GM10266 (cell line): ENCODE results near the gene MYH10.

ENCODE experiments used
- DNase-seq: peaks from one replicate; pipeline ENCODE4 v3.0.0; 2012; ENCODE audit errors: extremely low spot score
- TF ChIP-seq, protein P1 (sequence below): IDR thresholded peaks from 2 replicates; pipeline ENCODE4 v1.5.1; 2012; ENCODE audit warnings: mild to moderate bottlenecking, low read depth; ENCODE audit not compliant: control insufficient read depth, insufficient read depth; ENCODE audit errors: missing control alignments

The MYH10 gene

DNA sequence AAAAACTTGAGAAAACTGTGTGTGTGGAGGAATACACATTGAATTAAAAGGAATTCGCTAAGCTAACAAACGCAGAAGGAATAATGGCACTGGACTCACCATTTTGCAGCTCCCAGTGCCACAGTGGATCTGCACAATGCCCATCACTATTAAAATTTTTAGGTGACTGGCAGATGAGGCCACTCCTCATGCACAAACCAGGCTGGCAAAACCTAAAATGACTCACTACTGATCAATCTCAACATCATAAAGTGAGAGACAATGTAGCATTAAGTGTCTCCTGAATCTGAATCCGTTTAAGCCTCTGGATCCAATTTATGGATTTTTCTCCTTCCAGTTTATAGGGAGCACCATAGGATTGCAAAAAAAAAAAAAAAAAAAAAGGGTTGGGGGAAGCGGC is 20.6 kb downstream of the MYH10 start:
- DNase-seq = no peak
- TF ChIP-seq, protein P1, sequence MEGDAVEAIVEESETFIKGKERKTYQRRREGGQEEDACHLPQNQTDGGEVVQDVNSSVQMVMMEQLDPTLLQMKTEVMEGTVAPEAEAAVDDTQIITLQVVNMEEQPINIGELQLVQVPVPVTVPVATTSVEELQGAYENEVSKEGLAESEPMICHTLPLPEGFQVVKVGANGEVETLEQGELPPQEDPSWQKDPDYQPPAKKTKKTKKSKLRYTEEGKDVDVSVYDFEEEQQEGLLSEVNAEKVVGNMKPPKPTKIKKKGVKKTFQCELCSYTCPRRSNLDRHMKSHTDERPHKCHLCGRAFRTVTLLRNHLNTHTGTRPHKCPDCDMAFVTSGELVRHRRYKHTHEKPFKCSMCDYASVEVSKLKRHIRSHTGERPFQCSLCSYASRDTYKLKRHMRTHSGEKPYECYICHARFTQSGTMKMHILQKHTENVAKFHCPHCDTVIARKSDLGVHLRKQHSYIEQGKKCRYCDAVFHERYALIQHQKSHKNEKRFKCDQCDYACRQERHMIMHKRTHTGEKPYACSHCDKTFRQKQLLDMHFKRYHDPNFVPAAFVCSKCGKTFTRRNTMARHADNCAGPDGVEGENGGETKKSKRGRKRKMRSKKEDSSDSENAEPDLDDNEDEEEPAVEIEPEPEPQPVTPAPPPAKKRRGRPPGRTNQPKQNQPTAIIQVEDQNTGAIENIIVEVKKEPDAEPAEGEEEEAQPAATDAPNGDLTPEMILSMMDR = no peak

DNA sequence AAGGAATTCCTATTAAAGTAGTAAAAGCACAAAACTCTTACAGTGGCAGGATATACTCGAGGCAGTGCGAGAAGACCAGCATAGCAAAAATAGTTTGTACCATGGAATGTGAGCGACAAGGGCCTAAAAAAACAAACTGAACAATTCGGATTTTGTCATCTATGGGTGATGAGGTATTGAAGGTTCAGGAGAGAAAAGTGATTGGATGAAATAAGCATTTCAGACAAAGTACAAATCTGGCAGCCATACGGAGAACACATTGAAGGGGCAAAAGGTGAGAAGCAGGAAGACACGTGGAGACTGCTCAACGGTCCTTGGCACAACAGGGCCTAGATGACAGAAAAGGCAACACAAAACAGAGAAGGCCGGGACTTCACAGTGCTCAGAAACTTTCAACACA is 22.5 kb downstream of the MYH10 start:
- TF ChIP-seq, protein P1 = no peak

DNA sequence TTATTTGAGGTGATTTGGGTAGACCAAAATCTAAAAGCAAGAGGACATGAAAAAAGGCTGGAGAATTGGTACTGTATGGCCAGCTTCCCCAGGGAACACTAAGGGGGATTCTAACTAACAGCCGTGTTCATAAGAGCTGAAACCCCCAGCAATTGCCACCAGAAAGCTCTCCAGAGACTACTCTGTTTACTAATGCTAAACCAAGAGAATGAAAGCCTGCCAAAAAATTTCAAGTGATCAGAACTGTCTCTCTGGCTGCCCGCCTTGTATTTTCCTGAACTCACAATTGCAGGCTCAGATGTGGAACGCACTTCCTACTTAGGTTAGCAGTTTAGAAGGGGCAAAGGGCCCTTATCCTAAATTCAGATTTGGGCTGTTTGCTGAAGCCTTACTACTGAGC is 24.1 kb downstream of the MYH10 start:
- TF ChIP-seq, protein P1 = no peak
- no peak for DNase-seq

More for the DNA sequence above, 22.5 kb downstream of the MYH10 start:
- DNase-seq = no peak

DNA sequence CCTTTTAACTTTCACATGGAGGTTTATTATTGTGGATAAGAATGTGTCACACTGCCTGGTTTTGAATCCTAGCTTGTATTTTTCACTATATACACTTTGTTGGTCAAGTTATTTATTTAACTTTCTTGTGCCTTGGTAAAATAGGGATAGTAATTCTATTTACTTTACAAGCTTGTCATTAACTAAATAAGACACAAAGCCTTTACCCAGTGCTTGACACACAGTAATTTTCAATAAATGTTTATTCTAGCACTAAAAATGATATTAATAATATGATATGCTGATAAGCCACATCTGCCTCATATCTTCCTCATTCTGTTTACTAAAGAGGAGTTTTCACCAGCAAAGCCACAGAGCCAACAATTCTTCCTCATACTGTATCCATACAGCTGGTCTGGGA is 27.8 kb downstream of the MYH10 start:
- TF ChIP-seq, protein P1 = no peak
- DNase-seq = no peak

DNA sequence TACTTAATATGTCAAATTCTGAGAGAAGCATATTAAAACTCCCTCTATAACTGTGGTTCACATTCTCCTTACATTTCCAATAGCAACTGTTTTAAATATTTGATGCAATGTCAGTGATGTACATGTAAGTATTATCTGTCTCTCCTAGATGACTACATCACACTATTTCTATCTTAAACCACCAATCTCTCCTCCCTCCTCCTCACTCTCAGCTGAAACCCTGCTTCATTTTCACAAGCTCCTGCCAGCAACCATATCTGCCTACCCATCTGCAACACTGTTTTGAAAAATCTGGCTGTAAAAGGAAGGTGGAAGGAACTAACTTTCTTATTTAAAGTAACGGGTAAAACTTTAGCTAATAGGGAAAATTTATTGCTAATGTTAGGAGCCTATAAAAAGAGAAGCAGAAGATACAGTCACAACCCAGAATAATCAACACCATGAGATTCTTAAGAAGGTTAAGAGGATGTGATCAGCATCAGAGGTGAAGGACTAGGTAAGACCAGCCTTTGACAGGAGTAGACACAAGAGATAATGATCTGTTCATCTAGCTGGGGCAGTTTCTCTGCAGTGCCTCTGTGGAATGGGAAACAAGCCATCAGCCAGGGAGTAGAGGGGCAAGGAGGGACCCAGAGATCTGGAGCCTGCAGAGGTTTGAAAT is 31.0 kb downstream of the MYH10 start:
- TF ChIP-seq, protein P1 = no peak
- no peak for DNase-seq

DNA sequence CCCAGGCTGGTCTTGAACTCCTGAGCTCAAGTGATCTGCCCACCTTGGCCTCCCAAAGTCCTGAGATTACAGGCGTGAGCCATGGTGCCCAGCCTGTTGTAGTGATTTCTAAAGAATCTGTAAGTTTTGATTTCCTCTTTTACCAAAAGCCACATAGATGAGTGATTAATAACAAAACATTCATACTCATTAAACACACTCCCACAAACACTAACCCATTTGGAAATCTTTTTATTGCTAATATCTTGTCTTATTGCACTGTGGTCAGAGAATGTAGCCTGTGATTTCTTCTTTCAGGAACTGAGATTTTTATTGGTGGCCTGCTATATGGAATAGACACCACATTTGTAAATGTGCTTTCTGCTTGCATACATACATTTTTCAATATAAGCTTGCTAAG is 31.6 kb downstream of the MYH10 start:
- no peak for DNase-seq
- TF ChIP-seq, protein P1 = no peak

DNA sequence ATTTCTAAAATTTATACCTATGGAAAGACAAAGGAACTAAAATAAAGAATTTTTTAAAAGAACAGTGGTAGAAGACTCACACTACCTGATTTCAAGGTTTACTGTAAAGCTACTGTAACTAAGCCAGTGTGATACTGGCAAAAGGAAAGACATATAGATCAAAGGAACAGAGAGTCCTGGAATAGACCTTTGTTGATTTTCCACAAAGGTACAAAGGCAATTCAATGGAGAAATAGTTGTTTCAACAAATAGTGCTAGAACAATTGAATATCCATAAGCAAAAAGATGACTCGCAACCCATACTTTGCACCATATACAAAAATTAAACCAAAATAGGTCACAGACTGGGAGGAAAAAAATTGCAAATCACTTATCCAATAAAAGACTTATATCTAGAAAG is 36.7 kb downstream of the MYH10 start:
- TF ChIP-seq, protein P1 = no peak

More for the DNA sequence above, 36.7 kb downstream of the MYH10 start:
- no peak for DNase-seq
